Neural crest cell (in vitro differentiated cells): Measurements from ENCODE around the gene ABCA13. TPM values are rescaled to one million over a fixed set of nuclear protein-coding genes. Genes with fewer than 3 reads are reported as not detected.

Experiments
- DNase-seq: peaks from one replicate; pipeline ENCODE4 v3.0.0; 2021; ENCODE audit warnings: low read depth, mixed read lengths, low spot score
- H3K27ac Mint-ChIP-seq: one replicate; pipeline ENCODE4 v1.8.0; 2021; ENCODE audit warnings: mild to moderate bottlenecking, mixed read lengths; ENCODE audit not compliant: unreplicated experiment
- H3K27me3 Mint-ChIP-seq: 2 replicates; pipeline ENCODE4 v1.8.0; 2021; ENCODE audit warnings: low read depth, mild to moderate bottlenecking, mixed read lengths
- H3K36me3 Mint-ChIP-seq: 2 replicates; pipeline ENCODE4 v1.8.0; 2021; ENCODE audit warnings: low read depth, mild to moderate bottlenecking, mixed read lengths
- H3K4me1 Mint-ChIP-seq: 2 replicates; pipeline ENCODE4 v1.8.0; 2021; ENCODE audit warnings: mixed read lengths
- H3K4me3 Mint-ChIP-seq: one replicate; pipeline ENCODE4 v1.8.0; 2021; ENCODE audit warnings: mild to moderate bottlenecking, mixed read lengths
- H3K9me3 Mint-ChIP-seq: 2 replicates; pipeline ENCODE4 v1.8.0; 2021; ENCODE audit warnings: mixed read lengths
- total RNA-seq: library from RNA; stranded (reverse); gene quantifications from 2 replicates; pipeline ENCODE4 v1.2.1, GENCODE V29; 2021
- TF ChIP-seq, protein P1 (sequence below): fragments of 200-600 bp; sonication (generic); conservative IDR thresholded peaks from 2 replicates; pipeline ENCODE4 v1.5.0; 2021; ENCODE audit warnings: antibody characterized with exemption, mild to moderate bottlenecking

Gene ABCA13
- total RNA-seq, 1 donor from 2014 or later = 0.89 TPM

DNA sequence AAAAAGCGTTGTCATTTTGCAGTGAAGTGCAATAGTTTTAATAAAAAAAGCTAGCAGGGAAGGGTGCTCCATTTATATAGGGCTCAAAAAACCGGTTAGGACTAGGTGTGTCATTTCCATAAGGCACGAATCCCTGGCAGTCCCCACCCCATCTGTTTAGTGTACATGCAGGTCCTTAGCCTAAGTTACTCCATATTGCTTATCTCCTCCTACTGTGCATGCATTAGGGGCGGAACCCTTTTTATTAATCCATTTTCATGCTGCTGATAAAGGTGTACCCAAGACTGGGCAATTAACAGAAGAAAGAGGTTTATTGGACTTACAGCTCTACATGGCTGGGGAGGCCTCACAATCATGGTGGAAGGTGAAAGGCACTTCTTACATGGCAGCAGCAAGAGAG, 301.4 kb downstream of the ABCA13 start:
- Mint-ChIP-seq H3K4me1 (peaks cover 17% of the 10 kb centered on the region), H3K27me3 (no peaks in the 10 kb centered on the region), H3K4me3 (no peak overlapping the region), H3K9me3 (peaks cover 4% of the 10 kb centered on the region), H3K27ac (no peak overlapping the region), H3K36me3 (peaks cover 4% of the 10 kb centered on the region)
- DNase-seq = no peak
- TF ChIP-seq, protein P1, sequence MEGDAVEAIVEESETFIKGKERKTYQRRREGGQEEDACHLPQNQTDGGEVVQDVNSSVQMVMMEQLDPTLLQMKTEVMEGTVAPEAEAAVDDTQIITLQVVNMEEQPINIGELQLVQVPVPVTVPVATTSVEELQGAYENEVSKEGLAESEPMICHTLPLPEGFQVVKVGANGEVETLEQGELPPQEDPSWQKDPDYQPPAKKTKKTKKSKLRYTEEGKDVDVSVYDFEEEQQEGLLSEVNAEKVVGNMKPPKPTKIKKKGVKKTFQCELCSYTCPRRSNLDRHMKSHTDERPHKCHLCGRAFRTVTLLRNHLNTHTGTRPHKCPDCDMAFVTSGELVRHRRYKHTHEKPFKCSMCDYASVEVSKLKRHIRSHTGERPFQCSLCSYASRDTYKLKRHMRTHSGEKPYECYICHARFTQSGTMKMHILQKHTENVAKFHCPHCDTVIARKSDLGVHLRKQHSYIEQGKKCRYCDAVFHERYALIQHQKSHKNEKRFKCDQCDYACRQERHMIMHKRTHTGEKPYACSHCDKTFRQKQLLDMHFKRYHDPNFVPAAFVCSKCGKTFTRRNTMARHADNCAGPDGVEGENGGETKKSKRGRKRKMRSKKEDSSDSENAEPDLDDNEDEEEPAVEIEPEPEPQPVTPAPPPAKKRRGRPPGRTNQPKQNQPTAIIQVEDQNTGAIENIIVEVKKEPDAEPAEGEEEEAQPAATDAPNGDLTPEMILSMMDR = no peak

DNA sequence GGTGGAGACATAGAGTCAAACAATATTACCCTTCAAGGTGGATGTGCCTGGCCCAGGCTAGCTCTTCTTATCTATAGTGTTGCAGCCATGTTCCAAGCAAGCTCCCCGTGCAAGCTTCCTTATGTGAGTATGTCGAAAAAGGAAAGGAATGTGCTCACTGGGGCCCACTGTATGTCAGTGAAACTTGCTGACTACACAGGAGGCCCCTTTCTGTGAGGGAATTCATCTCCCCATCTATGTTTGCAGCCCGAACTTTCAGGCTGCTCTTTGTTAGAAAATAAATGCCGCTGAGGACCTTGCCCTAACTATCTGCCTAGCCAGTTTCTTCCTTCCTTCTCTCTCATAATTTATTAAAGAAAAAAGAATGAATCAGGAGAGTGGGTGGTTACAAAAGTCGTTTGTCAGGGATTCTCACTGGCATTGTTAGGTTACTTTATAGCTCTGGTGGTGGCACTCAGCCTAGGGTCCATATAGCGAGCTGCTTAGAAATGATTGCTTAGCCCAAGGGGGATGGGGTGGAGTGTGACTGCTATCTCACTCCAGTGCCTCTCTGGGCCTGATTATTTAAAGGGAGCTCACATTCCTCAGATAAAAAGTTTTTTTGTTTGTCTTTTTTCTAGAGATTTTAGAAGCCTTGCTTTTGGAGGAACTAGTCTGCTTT, 302.1 kb downstream of the ABCA13 start:
- TF ChIP-seq, protein P1 = no peak
- peaks cover 17% of the 10 kb centered on the region for H3K4me1 Mint-ChIP-seq
- no peak for DNase-seq
- no peak overlapping the region for H3K4me3 Mint-ChIP-seq
- peaks cover 4% of the 10 kb centered on the region for H3K36me3 Mint-ChIP-seq
- H3K27ac Mint-ChIP-seq = no peak overlapping the region
- peaks cover 5% of the 10 kb centered on the region for H3K9me3 Mint-ChIP-seq
- no peaks in the 10 kb centered on the region for H3K27me3 Mint-ChIP-seq

DNA sequence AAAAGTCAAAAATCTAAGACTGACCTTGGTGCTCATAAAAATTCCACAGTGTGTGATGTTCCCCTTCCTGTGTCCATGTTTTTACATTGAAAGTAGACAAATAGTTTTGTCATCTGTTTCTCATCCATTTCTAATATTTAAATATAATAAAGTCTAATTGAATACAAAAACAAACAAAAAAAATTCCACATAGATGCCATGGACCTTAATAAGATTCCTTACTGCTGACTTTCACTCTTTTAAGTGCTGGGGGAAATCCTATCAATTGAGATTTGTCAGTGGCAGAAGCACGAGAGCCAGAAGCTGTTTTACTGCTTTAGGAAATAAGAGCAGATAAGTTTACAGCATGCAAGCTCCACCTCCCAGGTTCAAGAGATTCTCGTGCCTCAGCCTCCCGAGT, 310.0 kb downstream of the ABCA13 start:
- Mint-ChIP-seq H3K27me3 (no peaks in the 10 kb centered on the region), H3K27ac (no peak overlapping the region), H3K9me3 (peaks cover 13% of the 10 kb centered on the region), H3K4me3 (no peak overlapping the region), H3K4me1 (no peaks in the 10 kb centered on the region), H3K36me3 (peaks cover 6% of the 10 kb centered on the region)
- DNase-seq = no peak
- TF ChIP-seq, protein P1 = no peak

DNA sequence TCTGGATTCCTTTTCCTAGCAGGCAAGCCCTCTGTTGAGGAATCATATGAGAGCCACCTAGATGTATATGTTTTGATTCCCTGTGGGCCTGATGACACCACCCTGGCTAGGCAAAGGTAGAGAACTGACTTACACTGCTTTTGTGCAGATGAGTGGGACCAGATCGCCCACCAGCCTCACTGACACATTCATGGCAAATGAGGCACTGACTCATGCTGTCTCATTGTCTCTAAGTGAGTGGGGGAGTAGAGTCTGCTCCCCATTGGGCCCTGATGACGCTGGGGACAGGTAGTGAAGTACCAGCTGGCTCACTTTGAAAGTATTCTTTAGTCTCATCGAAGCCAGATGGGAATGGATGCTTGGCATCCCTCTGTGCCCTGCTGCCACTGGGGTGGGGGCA, 326.3 kb downstream of the ABCA13 start:
- TF ChIP-seq, protein P1 = no peak
- Mint-ChIP-seq H3K9me3 (peaks cover 3% of the 10 kb centered on the region), H3K4me1 (no peaks in the 10 kb centered on the region), H3K36me3 (peaks cover 2% of the 10 kb centered on the region), H3K27ac (no peak overlapping the region), H3K27me3 (peaks cover 4% of the 10 kb centered on the region), H3K4me3 (no peak overlapping the region)
- no peak for DNase-seq

DNA sequence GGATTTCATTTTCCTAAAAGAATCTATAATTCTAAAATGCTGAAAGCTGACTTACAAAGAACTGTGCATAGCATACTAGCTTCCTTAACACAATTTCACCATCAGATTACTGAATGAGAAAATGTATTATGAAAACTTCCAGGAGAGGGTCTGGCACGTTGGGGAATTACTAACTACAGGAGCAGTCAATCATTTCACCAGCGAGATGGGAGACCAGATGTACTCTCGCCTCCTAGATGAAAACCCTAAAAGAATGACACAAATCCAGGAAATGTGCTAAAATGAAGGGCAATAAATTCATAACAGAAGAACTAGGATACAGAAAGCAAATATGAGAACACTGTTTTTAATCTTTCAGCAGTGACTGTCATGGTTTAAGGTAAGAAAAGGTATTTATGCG, 330.8 kb downstream of the ABCA13 start:
- H3K4me1 Mint-ChIP-seq = no peaks in the 10 kb centered on the region
- H3K27ac Mint-ChIP-seq = no peak overlapping the region

More for the DNA sequence above, 330.8 kb downstream of the ABCA13 start:
- no peak for DNase-seq
- no peaks in the 10 kb centered on the region for H3K9me3 Mint-ChIP-seq
- H3K36me3 Mint-ChIP-seq = no peaks in the 10 kb centered on the region
- H3K27me3 Mint-ChIP-seq = no peaks in the 10 kb centered on the region
- H3K4me3 Mint-ChIP-seq = no peak overlapping the region
- TF ChIP-seq, protein P1 = no peak
